ENCODE measurements around the gene TRMT112.

- TF ChIP-seq MAX (IDR thresholded peaks at IDR 0.05) (no peak), YY1 (IDR thresholded peaks at IDR 0.05; ENCODE audit: low read depth) (no peak), EP300 (IDR thresholded peaks at IDR 0.05; ENCODE audit: borderline replicate concordance) (no peak), TEAD4 (IDR thresholded peaks at IDR 0.05) (no peak), CEBPB (IDR thresholded peaks at IDR 0.05) (no peak), TAF1 (IDR thresholded peaks at IDR 0.05; ENCODE audit: low read depth) (no peak), USF1 (IDR thresholded peaks at IDR 0.05) (no peak)
Measured at GRCh38 chr11:64276653-64277431, 40.5 kb downstream of the TRMT112 start.

Data from Ishikawa (cell line).